ENCODE measurements around the gene POLR1F.

- TF ChIP-seq, protein P1, sequence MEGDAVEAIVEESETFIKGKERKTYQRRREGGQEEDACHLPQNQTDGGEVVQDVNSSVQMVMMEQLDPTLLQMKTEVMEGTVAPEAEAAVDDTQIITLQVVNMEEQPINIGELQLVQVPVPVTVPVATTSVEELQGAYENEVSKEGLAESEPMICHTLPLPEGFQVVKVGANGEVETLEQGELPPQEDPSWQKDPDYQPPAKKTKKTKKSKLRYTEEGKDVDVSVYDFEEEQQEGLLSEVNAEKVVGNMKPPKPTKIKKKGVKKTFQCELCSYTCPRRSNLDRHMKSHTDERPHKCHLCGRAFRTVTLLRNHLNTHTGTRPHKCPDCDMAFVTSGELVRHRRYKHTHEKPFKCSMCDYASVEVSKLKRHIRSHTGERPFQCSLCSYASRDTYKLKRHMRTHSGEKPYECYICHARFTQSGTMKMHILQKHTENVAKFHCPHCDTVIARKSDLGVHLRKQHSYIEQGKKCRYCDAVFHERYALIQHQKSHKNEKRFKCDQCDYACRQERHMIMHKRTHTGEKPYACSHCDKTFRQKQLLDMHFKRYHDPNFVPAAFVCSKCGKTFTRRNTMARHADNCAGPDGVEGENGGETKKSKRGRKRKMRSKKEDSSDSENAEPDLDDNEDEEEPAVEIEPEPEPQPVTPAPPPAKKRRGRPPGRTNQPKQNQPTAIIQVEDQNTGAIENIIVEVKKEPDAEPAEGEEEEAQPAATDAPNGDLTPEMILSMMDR (IDR thresholded peaks at IDR 0.05): no peak
- no peak for TF ChIP-seq POLR2A (IDR thresholded peaks at IDR 0.05)
- TF ChIP-seq POLR2AphosphoS5 (IDR thresholded peaks at IDR 0.05): no peak
Measured at GRCh38 chr7:19705663-19706062, 3.2 kb downstream of the POLR1F start.
